B cell (primary cell): ENCODE data around the gene FAM174C. TPM values are rescaled to one million over a fixed set of nuclear protein-coding genes. Genes with fewer than 3 reads are reported as not detected.
A peak's percentile ranks its signal among the peaks of the same experiment; 100 is the strongest.

Source experiments
- ATAC-seq: fragments of 200-7000 bp; cut with Tn5 transposase; one replicate; pipeline ENCODE4 v1.10.0; 2021; ENCODE audit warnings: low read depth, mild to moderate bottlenecking, moderate number of reproducible peaks, moderate library complexity
- CTCF ChIA-PET: fragments of 350-600 bp; sonication (Branson Sonifier 250); formaldehyde crosslinking; loops from one replicate; lab custom pipeline; 2021; ENCODE audit warnings: antibody characterized with exemption, inconsistent platforms; lab: Charles Lee
- POLR2A ChIA-PET: fragments of 350-600 bp; sonication (Branson Sonifier 250); formaldehyde crosslinking; loops from one replicate; lab custom pipeline; 2021; ENCODE audit warnings: antibody characterized with exemption; lab: Charles Lee
- DNase-seq: peaks from one replicate; pipeline ENCODE4 v3.0.0; 2013
- H2AFZ ChIP-seq: 2 replicates; pipeline ENCODE4 v1.6.1; 2012; ENCODE audit warnings: mild to moderate bottlenecking, low read depth, low read length; ENCODE audit not compliant: insufficient read depth, poor library complexity, severe bottlenecking
- H3K27ac ChIP-seq, 2 donors: 1 replicate in 1 of 2; 2 replicates in 1 of 2; pipeline ENCODE4 v1.5.1; 2012 to 2013; ENCODE audit warnings: low read length in 2 of 2, mild to moderate bottlenecking in 2 of 2, moderate library complexity in 1 of 2
- H3K27me3 ChIP-seq, 4 experiments: fragments of 200-600 bp in 1 of 4; sonication (generic) in 1 of 4; replicated peaks in 1 of 4; 1 replicate in 2 of 4; 2 replicates in 2 of 4; pipeline versions ENCODE4 v1.6.1 to v1.7.0; 2013 to 2016; ENCODE audit warnings: low read length in 3 of 4, mild to moderate bottlenecking in 2 of 4, mixed read lengths in 1 of 4, moderate library complexity in 1 of 4; ENCODE audit not compliant: insufficient read depth in 4 of 4, control insufficient read depth in 3 of 4; ENCODE audit errors: control extremely low read depth in 1 of 4
- H3K36me3 ChIP-seq, 2 experiments: replicated peaks in 1 of 2; 1 replicate in 1 of 2; 2 replicates in 1 of 2; pipeline versions ENCODE4 v1.6.1 to v1.7.1; 2013; ENCODE audit warnings: low read length in 1 of 2; ENCODE audit not compliant: insufficient read depth in 2 of 2, control insufficient read depth in 1 of 2; ENCODE audit errors: control extremely low read depth in 1 of 2, extremely low read depth in 1 of 2
- H3K4me1 ChIP-seq, 2 donors: fragments of 200-600 bp in 1 of 2; sonication (generic) in 1 of 2; 1 replicate in 1 of 2; 2 replicates in 1 of 2; pipeline versions ENCODE4 v1.5.1 to v1.6.1; 2013 to 2017; ENCODE audit warnings: low read length in 2 of 2; ENCODE audit not compliant: control insufficient read depth in 2 of 2, insufficient read depth in 2 of 2
- H3K4me2 ChIP-seq: replicated peaks from 2 replicates; pipeline ENCODE3; 2012; ENCODE audit warnings: mild to moderate bottlenecking, low read depth, low read length; ENCODE audit not compliant: poor library complexity, severe bottlenecking
- H3K4me3 ChIP-seq, 5 experiments: fragments of 200-600 bp in 1 of 5; sonication (generic) in 1 of 5; 1 replicate in 3 of 5; 2 replicates in 2 of 5; pipeline versions ENCODE4 v1.5.1 to v1.7.0; 2011 to 2016; ENCODE audit warnings: low read length in 4 of 5, mild to moderate bottlenecking in 4 of 5, low read depth in 2 of 5, control low read depth in 1 of 5, moderate library complexity in 1 of 5; ENCODE audit not compliant: insufficient read depth in 1 of 5; ENCODE audit errors: control extremely low read depth in 1 of 5, extremely low read depth in 1 of 5
- H3K79me2 ChIP-seq: fragments of 200-600 bp; sonication (generic); one replicate; pipeline ENCODE4 v1.6.0; 2016; ENCODE audit warnings: low read length; ENCODE audit not compliant: control insufficient read depth, insufficient read depth
- H3K9ac ChIP-seq: fragments of 200-600 bp; sonication (generic); 2 replicates; pipeline ENCODE4 v1.6.1; 2017; ENCODE audit warnings: mild to moderate bottlenecking, low read length, moderate library complexity
- H3K9me3 ChIP-seq, 3 donors: one replicate each; pipeline versions ENCODE4 v1.6.1 to v1.7.1; 2013; ENCODE audit warnings: low read length in 2 of 3; ENCODE audit not compliant: control insufficient read depth in 2 of 3, insufficient read depth in 1 of 3; ENCODE audit errors: control extremely low read depth in 1 of 3
- H4K20me1 ChIP-seq: 2 replicates; pipeline ENCODE4 v1.6.0; 2012; ENCODE audit warnings: mild to moderate bottlenecking, low read length; ENCODE audit not compliant: insufficient read depth, control insufficient read depth, poor library complexity, severe bottlenecking
- H3K27ac Mint-ChIP-seq: one replicate; pipeline ENCODE4 v1.8.0; 2021; ENCODE audit warnings: mixed read lengths
- H3K27me3 Mint-ChIP-seq: one replicate; pipeline ENCODE4 v1.8.0; 2021; ENCODE audit warnings: mixed read lengths
- H3K4me1 Mint-ChIP-seq: one replicate; pipeline ENCODE4 v1.8.0; 2021; ENCODE audit warnings: mixed read lengths
- H3K4me3 Mint-ChIP-seq: one replicate; pipeline ENCODE4 v1.8.0; 2021; ENCODE audit warnings: mixed read lengths
- H3K9me3 Mint-ChIP-seq: one replicate; pipeline ENCODE4 v1.8.0; 2022; ENCODE audit warnings: mixed read lengths; ENCODE audit not compliant: insufficient read depth
- EZH2 ChIP-seq: IDR thresholded peaks from 2 replicates; pipeline ENCODE4 v1.6.1; 2012; ENCODE audit warnings: borderline replicate concordance, low read depth, mild to moderate bottlenecking, moderate library complexity, low read length; ENCODE audit not compliant: insufficient read depth, poor library complexity, severe bottlenecking
- WGBS: methylation state at CpG from one replicate; pipeline ENCODE4 v1.1.5; 2013; ENCODE audit warnings: missing lambda C conversion rate; ENCODE audit not compliant: insufficient coverage; 5-methylcytosine and 5-hydroxymethylcytosine counted together
- intact Hi-C: fragments of 100-400 bp; cut with micrococcal nuclease; formaldehyde crosslinking; loops from one replicate; pipeline ENCODE4 v1.10.0; 2022
- polyA plus RNA-seq: library from polyadenylated mRNA; depleted of rRNA; stranded (reverse); fragments of >200 nt; gene quantifications from 2 replicates; pipeline ENCODE4 v1.2.3, GENCODE V29; 2012
- total RNA-seq, 2 donors: library from RNA; stranded (reverse); fragments of 120-200 nt in 1 of 2; gene quantifications; 1 replicate in 1 of 2; 2 replicates in 1 of 2; pipeline versions ENCODE4 v1.2.3 to v1.2.4, GENCODE V29; 2013 to 2022
- TF ChIP-seq, protein P1 (sequence below): fragments of 200-600 bp; IDR thresholded peaks from one replicate; pipeline ENCODE4 v1.8.0; 2022; ENCODE audit warnings: antibody characterized with exemption, mild to moderate bottlenecking

Gene FAM174C
- total and polyA plus RNA-seq, 2 donors (not counting 1 experiment from before 2014, with no cell fraction given) = 41.1 to 70.6 TPM

GRCh38 chr19:1295169-1296012 is 20.1 kb downstream of the FAM174C start:
- Histone ChIP-seq H3K36me3 (no peaks in the 10 kb centered on the region), H3K4me2 (peak overlapping the region; percentile 73), H2AFZ (peak overlapping the region; percentile 33), H3K79me2 (no peaks in the 10 kb centered on the region), H3K4me3 (peak overlapping the region in 1 of 5 experiments; percentile 9), H3K4me1 (peaks cover 13 to 25% of the 10 kb centered on the region in 2 donors), H3K27ac (no peak overlapping the region), H4K20me1 (no peaks in the 10 kb centered on the region), H3K9ac (peak overlapping the region; percentile 15), H3K27me3 (peaks cover 0 to 59% (median 17%) of the 10 kb centered on the region in 4 experiments), H3K9me3 (peaks cover 0 to 12% (median 0%) of the 10 kb centered on the region in 3 donors)
- peak; percentile 45 for DNase-seq
- POLR2A ChIA-PET = no interaction called here
- H3K27me3 Mint-ChIP-seq = peaks cover 24% of the 10 kb centered on the region
- TF ChIP-seq EZH2 = no peak
- TF ChIP-seq, protein P1, sequence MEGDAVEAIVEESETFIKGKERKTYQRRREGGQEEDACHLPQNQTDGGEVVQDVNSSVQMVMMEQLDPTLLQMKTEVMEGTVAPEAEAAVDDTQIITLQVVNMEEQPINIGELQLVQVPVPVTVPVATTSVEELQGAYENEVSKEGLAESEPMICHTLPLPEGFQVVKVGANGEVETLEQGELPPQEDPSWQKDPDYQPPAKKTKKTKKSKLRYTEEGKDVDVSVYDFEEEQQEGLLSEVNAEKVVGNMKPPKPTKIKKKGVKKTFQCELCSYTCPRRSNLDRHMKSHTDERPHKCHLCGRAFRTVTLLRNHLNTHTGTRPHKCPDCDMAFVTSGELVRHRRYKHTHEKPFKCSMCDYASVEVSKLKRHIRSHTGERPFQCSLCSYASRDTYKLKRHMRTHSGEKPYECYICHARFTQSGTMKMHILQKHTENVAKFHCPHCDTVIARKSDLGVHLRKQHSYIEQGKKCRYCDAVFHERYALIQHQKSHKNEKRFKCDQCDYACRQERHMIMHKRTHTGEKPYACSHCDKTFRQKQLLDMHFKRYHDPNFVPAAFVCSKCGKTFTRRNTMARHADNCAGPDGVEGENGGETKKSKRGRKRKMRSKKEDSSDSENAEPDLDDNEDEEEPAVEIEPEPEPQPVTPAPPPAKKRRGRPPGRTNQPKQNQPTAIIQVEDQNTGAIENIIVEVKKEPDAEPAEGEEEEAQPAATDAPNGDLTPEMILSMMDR = no peak
- no peak overlapping the region for H3K4me3 Mint-ChIP-seq
- H3K4me1 Mint-ChIP-seq = peaks cover 8% of the 10 kb centered on the region
- intact Hi-C loops = no loop called here
- ATAC-seq = peak; percentile 48
- H3K9me3 Mint-ChIP-seq = no peaks in the 10 kb centered on the region
- WGBS = 22% methylated on average over 66 of the region's 82 CpGs
- H3K27ac Mint-ChIP-seq = no peak overlapping the region
- CTCF ChIA-PET = no interaction called here

- CTCF ChIA-PET = no interaction called here
- POLR2A ChIA-PET = no interaction called here
- ATAC-seq (no peak), DNase-seq (peak; percentile 23)
- H3K79me2 ChIP-seq = no peaks in the 10 kb centered on the region
- Mint-ChIP-seq H3K4me1 (peaks cover 8% of the 10 kb centered on the region), H3K27me3 (peaks cover 24% of the 10 kb centered on the region), H3K27ac (no peak overlapping the region), H3K9me3 (no peaks in the 10 kb centered on the region), H3K4me3 (no peak overlapping the region)
- intact Hi-C loops = no loop called here
- no peaks in the 10 kb centered on the region for H3K36me3 ChIP-seq
- no peaks in the 10 kb centered on the region for H4K20me1 ChIP-seq
- H3K4me1 ChIP-seq = peaks cover 13 to 23% of the 10 kb centered on the region in 2 donors
- no peak for TF ChIP-seq EZH2
- TF ChIP-seq, protein P1 = no peak
- peaks cover 0 to 52% (median 17%) of the 10 kb centered on the region in 4 experiments for H3K27me3 ChIP-seq
- no peak overlapping the region for H2AFZ ChIP-seq
- WGBS = 88% methylated on average over 10 of the region's 13 CpGs
- H3K9me3 ChIP-seq = peaks cover 0 to 12% (median 0%) of the 10 kb centered on the region in 3 donors
- no peak overlapping the region for H3K9ac ChIP-seq
- no peak overlapping the region for H3K4me3 ChIP-seq
- H3K27ac ChIP-seq = no peak overlapping the region
- peak overlapping the region; percentile 73 for H3K4me2 ChIP-seq
Measured at GRCh38 chr19:1296078-1296477, 20.7 kb downstream of the FAM174C start.
